SK-N-SH treated with all-trans-retinoic acid at 6 μM for 48 hours (cell line): ENCODE data around the gene PTPRS.
A peak's percentile ranks its signal among the peaks of the same experiment; 100 is the strongest.

ENCODE experiments used
- ATAC-seq: fragments of 200-7000 bp; cut with Tn5 transposase; 3 replicates; pipeline ENCODE4 v1.9.1; 2020; ENCODE audit warnings: mild to moderate bottlenecking, moderate library complexity
- ARNTL ChIP-seq: fragments of 450-650 bp; formaldehyde crosslinking; IDR thresholded peaks from 2 replicates; pipeline ENCODE4 v1.5.0; 2020; ENCODE audit warnings: low read depth, mild to moderate bottlenecking, moderate library complexity, borderline replicate concordance
- CSDC2 ChIP-seq: fragments of 250-450 bp; sonication (Bioruptor Pico); IDR thresholded peaks from 2 replicates; pipeline ENCODE4 v1.5.0; 2020; ENCODE audit warnings: mild to moderate bottlenecking, moderate library complexity
- CSRNP3 ChIP-seq: fragments of 250-450 bp; sonication (Bioruptor Pico); IDR thresholded peaks from 2 replicates; pipeline ENCODE4 v1.5.1; 2021; ENCODE audit warnings: mild to moderate bottlenecking, moderate library complexity
- ESRRG ChIP-seq: fragments of 250-450 bp; sonication (Bioruptor Pico); IDR thresholded peaks from 2 replicates; pipeline ENCODE4 v1.6.1; 2021; ENCODE audit warnings: mild to moderate bottlenecking
- GLIS3 ChIP-seq: fragments of 250-450 bp; sonication (Bioruptor Pico); IDR thresholded peaks from 2 replicates; pipeline ENCODE4 v1.5.0; 2020; ENCODE audit warnings: mild to moderate bottlenecking, moderate library complexity
- ISL1 ChIP-seq: fragments of 250-450 bp; sonication (Bioruptor Pico); IDR thresholded peaks from 2 replicates; pipeline ENCODE4 v2.1.2; 2022; ENCODE audit warnings: mild to moderate bottlenecking, moderate library complexity
- PPARA ChIP-seq: fragments of 250-450 bp; sonication (Bioruptor Pico); IDR thresholded peaks from 2 replicates; pipeline ENCODE4 v1.5.0; 2020; ENCODE audit warnings: mild to moderate bottlenecking, borderline replicate concordance
- RARB ChIP-seq: fragments of 250-450 bp; sonication (Bioruptor Pico); IDR thresholded peaks from 2 replicates; pipeline ENCODE4 v1.8.0; 2021; ENCODE audit warnings: mild to moderate bottlenecking, moderate library complexity
- SNAI2 ChIP-seq: fragments of 250-450 bp; sonication (Bioruptor Pico); IDR thresholded peaks from 2 replicates; pipeline ENCODE4 v1.5.0; 2020; ENCODE audit warnings: mild to moderate bottlenecking, moderate library complexity
- TCF4 ChIP-seq: fragments of 250-450 bp; sonication (Bioruptor Pico); IDR thresholded peaks from 2 replicates; pipeline ENCODE4 v1.8.0; 2021; ENCODE audit warnings: mild to moderate bottlenecking, moderate library complexity, borderline replicate concordance
- TOX ChIP-seq: fragments of 250-450 bp; sonication (Bioruptor Pico); IDR thresholded peaks from 2 replicates; pipeline ENCODE4 v1.8.0; 2021; ENCODE audit warnings: mild to moderate bottlenecking, moderate library complexity, borderline replicate concordance
- ZFP3 ChIP-seq: fragments of 250-450 bp; sonication (Bioruptor Pico); IDR thresholded peaks from 2 replicates; pipeline ENCODE4 v1.5.0; 2020; ENCODE audit warnings: mild to moderate bottlenecking, moderate library complexity
- ZFP30 ChIP-seq: fragments of 450-650 bp; formaldehyde crosslinking; IDR thresholded peaks from 2 replicates; pipeline ENCODE4 v1.5.0; 2022; ENCODE audit warnings: mild to moderate bottlenecking, moderate library complexity
- ZNF565 ChIP-seq: fragments of 450-650 bp; formaldehyde crosslinking; conservative IDR thresholded peaks from 2 replicates; pipeline ENCODE4 v1.5.0; 2020; ENCODE audit warnings: low read depth, mild to moderate bottlenecking, moderate library complexity
- ZNF70 ChIP-seq: fragments of 450-650 bp; formaldehyde crosslinking; IDR thresholded peaks from 2 replicates; pipeline ENCODE4 v1.5.0; 2020; ENCODE audit warnings: mild to moderate bottlenecking, moderate library complexity
- TF ChIP-seq, protein P1 (sequence below): fragments of 250-450 bp; sonication (Bioruptor Pico); IDR thresholded peaks from 2 replicates; pipeline ENCODE4 v1.5.0; 2020; ENCODE audit warnings: mild to moderate bottlenecking, moderate library complexity
- TF ChIP-seq, protein P2 (sequence below): fragments of 250-450 bp; sonication (Bioruptor Pico); IDR thresholded peaks from 2 replicates; pipeline ENCODE4 v1.8.0; 2020; ENCODE audit warnings: mild to moderate bottlenecking, moderate library complexity, borderline replicate concordance
- TF ChIP-seq, protein P3 (sequence below): fragments of 250-450 bp; sonication (Bioruptor Pico); IDR thresholded peaks from 2 replicates; pipeline ENCODE4 v1.5.1; 2020; ENCODE audit warnings: low read depth, mild to moderate bottlenecking, moderate library complexity

PTPRS gene

DNA sequence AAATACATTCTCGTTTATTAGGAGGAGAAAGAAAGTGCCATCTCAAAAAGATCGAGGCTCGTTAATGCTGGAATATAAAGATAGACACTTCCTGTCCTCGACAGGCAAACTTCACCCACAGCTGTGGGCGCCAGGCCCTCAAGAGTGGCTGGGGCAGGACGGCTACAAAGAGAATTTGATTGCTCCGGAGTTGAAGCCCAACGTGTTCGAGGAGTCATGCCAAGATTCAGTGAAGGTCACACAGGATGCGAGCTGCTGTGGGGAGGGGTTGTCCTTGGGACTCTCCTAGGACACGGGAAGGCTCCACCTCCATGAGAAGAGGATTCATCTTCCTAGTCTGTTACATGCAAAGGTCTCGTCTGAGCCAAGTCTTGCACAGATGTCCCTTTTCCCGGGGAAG is 16.3 kb upstream of the PTPRS start:
- TF ChIP-seq ZNF70 (CRISPR knock-in tag): no peak
- no peak for TF ChIP-seq ZFP3 (CRISPR knock-in tag)
- TF ChIP-seq CSRNP3 (CRISPR knock-in tag): no peak
- no peak for TF ChIP-seq SNAI2 (CRISPR knock-in tag)
- no peak for TF ChIP-seq TCF4 (CRISPR knock-in tag)
- TF ChIP-seq ZFP30 (CRISPR knock-in tag): no peak
- TF ChIP-seq ARNTL: no peak
- TF ChIP-seq PPARA (CRISPR knock-in tag): no peak
- TF ChIP-seq ZNF565 (CRISPR knock-in tag): no peak

GRCh38 chr19:5356428-5356827 is 15.8 kb upstream of the PTPRS start:
- no peak for ATAC-seq
- TF ChIP-seq ZNF70 (CRISPR knock-in tag) (peak; percentile 100), PPARA (CRISPR knock-in tag) (no peak)

More for the DNA sequence above, 16.3 kb upstream of the PTPRS start:
- ATAC-seq: no peak

DNA sequence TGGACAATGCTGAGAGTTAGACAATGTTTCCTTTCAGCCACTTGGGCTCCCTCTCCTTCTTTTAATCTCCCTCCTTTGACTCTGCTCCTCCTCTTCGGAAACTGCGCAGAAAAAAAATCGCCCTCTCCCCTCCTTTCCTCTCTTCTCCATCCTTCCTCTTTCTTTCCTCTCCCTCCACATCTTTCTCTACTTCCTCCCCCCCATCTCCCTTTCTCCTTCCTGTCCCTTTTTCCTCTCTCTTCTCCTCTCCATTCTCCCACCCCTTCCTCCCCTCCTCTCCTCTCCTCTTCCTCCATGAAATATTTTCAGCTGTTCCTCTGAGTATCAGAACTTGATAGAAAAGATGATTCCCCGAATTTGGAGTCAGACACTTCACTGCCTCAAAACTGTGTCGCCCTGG is 15.1 kb upstream of the PTPRS start:
- no peak for ATAC-seq
- TF ChIP-seq GLIS3 (CRISPR knock-in tag) (no peak), ARNTL (no peak), ISL1 (no peak), ZFP3 (CRISPR knock-in tag) (no peak), CSRNP3 (CRISPR knock-in tag) (no peak), ESRRG (CRISPR knock-in tag) (no peak)
- TF ChIP-seq, protein P1, sequence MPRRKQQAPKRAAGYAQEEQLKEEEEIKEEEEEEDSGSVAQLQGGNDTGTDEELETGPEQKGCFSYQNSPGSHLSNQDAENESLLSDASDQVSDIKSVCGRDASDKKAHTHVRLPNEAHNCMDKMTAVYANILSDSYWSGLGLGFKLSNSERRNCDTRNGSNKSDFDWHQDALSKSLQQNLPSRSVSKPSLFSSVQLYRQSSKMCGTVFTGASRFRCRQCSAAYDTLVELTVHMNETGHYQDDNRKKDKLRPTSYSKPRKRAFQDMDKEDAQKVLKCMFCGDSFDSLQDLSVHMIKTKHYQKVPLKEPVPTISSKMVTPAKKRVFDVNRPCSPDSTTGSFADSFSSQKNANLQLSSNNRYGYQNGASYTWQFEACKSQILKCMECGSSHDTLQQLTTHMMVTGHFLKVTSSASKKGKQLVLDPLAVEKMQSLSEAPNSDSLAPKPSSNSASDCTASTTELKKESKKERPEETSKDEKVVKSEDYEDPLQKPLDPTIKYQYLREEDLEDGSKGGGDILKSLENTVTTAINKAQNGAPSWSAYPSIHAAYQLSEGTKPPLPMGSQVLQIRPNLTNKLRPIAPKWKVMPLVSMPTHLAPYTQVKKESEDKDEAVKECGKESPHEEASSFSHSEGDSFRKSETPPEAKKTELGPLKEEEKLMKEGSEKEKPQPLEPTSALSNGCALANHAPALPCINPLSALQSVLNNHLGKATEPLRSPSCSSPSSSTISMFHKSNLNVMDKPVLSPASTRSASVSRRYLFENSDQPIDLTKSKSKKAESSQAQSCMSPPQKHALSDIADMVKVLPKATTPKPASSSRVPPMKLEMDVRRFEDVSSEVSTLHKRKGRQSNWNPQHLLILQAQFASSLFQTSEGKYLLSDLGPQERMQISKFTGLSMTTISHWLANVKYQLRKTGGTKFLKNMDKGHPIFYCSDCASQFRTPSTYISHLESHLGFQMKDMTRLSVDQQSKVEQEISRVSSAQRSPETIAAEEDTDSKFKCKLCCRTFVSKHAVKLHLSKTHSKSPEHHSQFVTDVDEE: no peak

DNA sequence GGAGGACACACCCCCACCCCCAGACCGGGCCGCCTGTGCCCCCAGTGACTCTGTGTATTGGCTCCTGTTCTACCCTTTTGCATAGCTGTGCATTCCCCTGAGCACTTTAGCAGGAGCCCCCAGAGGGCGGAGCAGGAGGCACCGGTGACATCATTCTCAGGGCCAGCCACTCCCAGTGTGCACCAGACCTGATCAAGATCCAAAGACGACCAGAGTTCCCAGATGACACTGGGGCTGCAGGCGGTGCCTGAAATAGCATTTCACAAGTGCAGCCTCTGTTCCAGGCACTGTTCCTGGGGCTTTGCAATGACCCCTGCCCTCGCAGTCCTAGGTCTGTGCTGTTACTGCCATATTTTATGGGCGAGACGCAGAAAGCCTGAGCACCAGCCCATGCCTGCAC is 14.5 kb upstream of the PTPRS start:
- TF ChIP-seq ZNF70 (CRISPR knock-in tag): no peak
- TF ChIP-seq, protein P2, sequence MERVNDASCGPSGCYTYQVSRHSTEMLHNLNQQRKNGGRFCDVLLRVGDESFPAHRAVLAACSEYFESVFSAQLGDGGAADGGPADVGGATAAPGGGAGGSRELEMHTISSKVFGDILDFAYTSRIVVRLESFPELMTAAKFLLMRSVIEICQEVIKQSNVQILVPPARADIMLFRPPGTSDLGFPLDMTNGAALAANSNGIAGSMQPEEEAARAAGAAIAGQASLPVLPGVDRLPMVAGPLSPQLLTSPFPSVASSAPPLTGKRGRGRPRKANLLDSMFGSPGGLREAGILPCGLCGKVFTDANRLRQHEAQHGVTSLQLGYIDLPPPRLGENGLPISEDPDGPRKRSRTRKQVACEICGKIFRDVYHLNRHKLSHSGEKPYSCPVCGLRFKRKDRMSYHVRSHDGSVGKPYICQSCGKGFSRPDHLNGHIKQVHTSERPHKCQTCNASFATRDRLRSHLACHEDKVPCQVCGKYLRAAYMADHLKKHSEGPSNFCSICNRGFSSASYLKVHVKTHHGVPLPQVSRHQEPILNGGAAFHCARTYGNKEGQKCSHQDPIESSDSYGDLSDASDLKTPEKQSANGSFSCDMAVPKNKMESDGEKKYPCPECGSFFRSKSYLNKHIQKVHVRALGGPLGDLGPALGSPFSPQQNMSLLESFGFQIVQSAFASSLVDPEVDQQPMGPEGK: no peak
- TF ChIP-seq, protein P1: no peak
- no peak for TF ChIP-seq ARNTL
- no peak for TF ChIP-seq ZFP3 (CRISPR knock-in tag)
- no peak for TF ChIP-seq GLIS3 (CRISPR knock-in tag)
- TF ChIP-seq RARB (CRISPR knock-in tag): no peak
- TF ChIP-seq, protein P3, sequence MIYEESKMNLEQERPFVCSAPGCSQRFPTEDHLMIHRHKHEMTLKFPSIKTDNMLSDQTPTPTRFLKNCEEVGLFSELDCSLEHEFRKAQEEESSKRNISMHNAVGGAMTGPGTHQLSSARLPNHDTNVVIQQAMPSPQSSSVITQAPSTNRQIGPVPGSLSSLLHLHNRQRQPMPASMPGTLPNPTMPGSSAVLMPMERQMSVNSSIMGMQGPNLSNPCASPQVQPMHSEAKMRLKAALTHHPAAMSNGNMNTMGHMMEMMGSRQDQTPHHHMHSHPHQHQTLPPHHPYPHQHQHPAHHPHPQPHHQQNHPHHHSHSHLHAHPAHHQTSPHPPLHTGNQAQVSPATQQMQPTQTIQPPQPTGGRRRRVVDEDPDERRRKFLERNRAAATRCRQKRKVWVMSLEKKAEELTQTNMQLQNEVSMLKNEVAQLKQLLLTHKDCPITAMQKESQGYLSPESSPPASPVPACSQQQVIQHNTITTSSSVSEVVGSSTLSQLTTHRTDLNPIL (CRISPR knock-in tag): no peak
- no peak for TF ChIP-seq CSDC2 (CRISPR knock-in tag)
- no peak for TF ChIP-seq ZFP30 (CRISPR knock-in tag)
- TF ChIP-seq ZNF565 (CRISPR knock-in tag): no peak
- no peak for TF ChIP-seq TOX (CRISPR knock-in tag)
- no peak for TF ChIP-seq TCF4 (CRISPR knock-in tag)
- ATAC-seq: no peak
